AG04450 (cell line): ENCODE data around the gene C14orf39. TPM values are rescaled to one million over a fixed set of nuclear protein-coding genes. Genes with fewer than 3 reads are reported as not detected.

Experiments used
- CTCF ChIA-PET: fragments of 300-600, 350-600 bp; formaldehyde crosslinking; extraction: SDS; loops from one replicate; lab custom pipeline; 2022; ENCODE audit warnings: antibody characterized with exemption, inconsistent platforms; lab: Charles Lee
- POLR2A ChIA-PET: fragments of 350-600 bp; formaldehyde crosslinking; extraction: SDS; loops from one replicate; lab custom pipeline; 2021; ENCODE audit warnings: antibody characterized with exemption, inconsistent platforms; lab: Yijun Ruan, JAX
- DNase-seq: peaks from one replicate; pipeline ENCODE4 v3.0.0-alpha.2; 2011; ENCODE audit warnings: low read depth, low spot score
- H3K27ac ChIP-seq: one replicate; pipeline ENCODE4 v1.5.1; 2012; ENCODE audit warnings: low read depth, low read length, control low read depth
- H3K27me3 ChIP-seq: one replicate; pipeline ENCODE4 v1.6.0; 2012; ENCODE audit warnings: low read length; ENCODE audit not compliant: control insufficient read depth, insufficient read depth
- H3K4me3 ChIP-seq: 2 replicates; pipeline ENCODE4 v1.5.1; 2011; ENCODE audit warnings: mild to moderate bottlenecking, low read depth, low read length, control low read depth
- H3K9me3 ChIP-seq: 2 replicates; pipeline ENCODE4 v1.5.1; 2012; ENCODE audit warnings: low read length; ENCODE audit not compliant: control insufficient read depth, insufficient read depth
- polyA minus RNA-seq: library from RNA; depleted of rRNA, polyadenylated mRNA; stranded (reverse); fragments of >200 nt; gene quantifications from 2 replicates; pipeline ENCODE4 v1.2.3, GENCODE V29; 2011; rRNA and poly(A)+ RNA removed
- polyA plus RNA-seq: library from polyadenylated mRNA; depleted of rRNA; stranded (reverse); fragments of >200 nt; gene quantifications from 2 replicates; pipeline ENCODE4 v1.2.3, GENCODE V29; 2011; rRNA removed
- TF ChIP-seq, protein P1 (sequence below): IDR thresholded peaks from 2 replicates; pipeline ENCODE4 v1.5.1; 2011; ENCODE audit warnings: low read depth, low read length, control low read depth, inconsistent platforms

The C14orf39 gene, protein sequence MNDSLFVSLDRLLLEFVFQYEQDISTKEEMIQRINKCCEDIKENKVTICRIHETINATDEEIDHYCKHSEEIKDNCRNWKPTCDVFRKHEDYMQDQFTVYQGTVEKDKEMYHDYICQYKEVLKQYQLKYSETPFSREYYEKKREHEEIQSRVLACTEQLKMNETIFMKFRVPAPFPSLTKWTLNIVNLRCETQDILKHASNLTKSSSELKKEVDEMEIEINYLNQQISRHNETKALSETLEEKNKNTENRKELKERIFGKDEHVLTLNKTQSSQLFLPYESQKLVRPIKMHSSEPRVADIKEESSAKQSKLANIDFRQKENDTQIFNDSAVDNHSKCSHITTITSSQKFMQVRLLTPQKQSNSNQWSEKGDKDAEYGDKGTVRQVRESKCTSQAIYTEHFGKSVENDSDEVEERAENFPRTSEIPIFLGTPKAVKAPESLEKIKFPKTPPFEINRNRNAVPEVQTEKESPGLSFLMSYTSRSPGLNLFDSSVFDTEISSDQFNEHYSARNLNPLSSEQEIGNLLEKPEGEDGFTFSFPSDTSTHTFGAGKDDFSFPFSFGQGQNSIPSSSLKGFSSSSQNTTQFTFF
- 0.16 and 0.22 TPM in 2 replicates for polyA plus RNA-seq
- not detected in 2 replicates for polyA minus RNA-seq

DNA sequence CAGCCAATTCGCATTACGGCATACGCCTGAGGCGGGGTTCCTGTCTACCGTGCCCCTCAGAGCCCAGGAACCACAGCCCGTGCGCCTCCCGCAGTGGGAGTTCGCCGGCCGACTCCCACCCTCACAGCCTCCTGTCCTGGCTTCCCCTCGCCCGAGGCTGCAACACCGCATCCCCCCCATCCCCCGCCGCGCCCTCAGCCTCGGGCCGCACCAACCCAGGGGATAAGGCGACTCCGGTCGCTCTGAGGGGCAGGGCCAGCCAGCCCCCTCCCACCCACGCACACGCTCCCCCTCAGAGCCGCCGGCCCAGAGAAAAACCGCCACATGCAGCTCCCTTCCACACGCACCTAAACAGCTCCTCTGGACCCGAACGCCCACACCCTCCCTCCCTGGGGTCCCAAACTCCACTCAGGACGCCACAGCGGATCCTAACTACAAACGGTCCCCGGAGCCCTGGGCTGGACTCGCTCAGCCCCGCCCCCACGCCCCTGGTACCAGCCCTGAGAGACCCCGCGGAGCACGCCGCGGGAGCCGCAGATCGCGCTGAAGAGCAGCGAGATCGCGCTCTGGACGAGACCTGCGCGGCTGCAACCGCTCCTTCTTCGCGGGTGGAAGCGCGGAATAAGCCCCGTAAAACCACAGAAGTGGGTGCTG is at the start of gene C14orf39:
TSS of gene C14orf39 (minus strand) at position 466 of the 654 bp plus-strand sequence. CDS start 985 bp downstream, outside the sequence.
- peak; percentile 11 for DNase-seq
- TF ChIP-seq, protein P1, sequence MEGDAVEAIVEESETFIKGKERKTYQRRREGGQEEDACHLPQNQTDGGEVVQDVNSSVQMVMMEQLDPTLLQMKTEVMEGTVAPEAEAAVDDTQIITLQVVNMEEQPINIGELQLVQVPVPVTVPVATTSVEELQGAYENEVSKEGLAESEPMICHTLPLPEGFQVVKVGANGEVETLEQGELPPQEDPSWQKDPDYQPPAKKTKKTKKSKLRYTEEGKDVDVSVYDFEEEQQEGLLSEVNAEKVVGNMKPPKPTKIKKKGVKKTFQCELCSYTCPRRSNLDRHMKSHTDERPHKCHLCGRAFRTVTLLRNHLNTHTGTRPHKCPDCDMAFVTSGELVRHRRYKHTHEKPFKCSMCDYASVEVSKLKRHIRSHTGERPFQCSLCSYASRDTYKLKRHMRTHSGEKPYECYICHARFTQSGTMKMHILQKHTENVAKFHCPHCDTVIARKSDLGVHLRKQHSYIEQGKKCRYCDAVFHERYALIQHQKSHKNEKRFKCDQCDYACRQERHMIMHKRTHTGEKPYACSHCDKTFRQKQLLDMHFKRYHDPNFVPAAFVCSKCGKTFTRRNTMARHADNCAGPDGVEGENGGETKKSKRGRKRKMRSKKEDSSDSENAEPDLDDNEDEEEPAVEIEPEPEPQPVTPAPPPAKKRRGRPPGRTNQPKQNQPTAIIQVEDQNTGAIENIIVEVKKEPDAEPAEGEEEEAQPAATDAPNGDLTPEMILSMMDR, result no peak
- H3K9me3 ChIP-seq, result peaks cover 6% of the 10 kb centered on the region; the same call in 1 of the 2 replicates
- H3K27ac ChIP-seq, result no peak within 1 kb of the TSS
- CTCF ChIA-PET, result no interaction called here
- H3K27me3 ChIP-seq, result peaks cover 24% of the 10 kb centered on the region
- H3K4me3 ChIP-seq, result peak within 1 kb of the TSS; percentile 65
- POLR2A ChIA-PET, result no interaction called here

DNA sequence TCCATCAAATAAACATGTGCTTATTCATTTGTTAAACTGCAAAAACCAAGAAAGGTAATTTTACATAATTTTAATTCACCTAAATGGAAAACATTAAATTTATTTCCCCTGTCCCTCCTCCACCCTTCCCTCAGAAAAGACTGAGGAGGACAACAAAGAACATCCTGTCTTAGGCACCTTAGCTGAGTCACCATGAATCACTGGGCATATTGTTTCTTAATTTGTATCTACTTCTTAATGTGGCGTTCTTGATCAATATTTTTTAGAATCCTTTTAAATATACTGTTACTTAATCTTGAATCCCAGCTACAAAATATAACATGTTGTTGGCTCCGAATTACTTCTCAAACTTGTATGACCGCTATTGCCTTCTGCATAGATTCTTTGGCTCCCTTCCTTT is 46.6 kb upstream of the C14orf39 start:
- ChIA-PET POLR2A (no interaction called here), CTCF (interaction anchor here (0.8 kb wide), 1 partner anchor 182 kb away, joined by 4 read pairs; no protein-coding TSS in a partner anchor)
- no peak overlapping the region for H3K4me3 ChIP-seq
- H3K27me3 ChIP-seq, result peaks cover 2% of the 10 kb centered on the region
- no peak for DNase-seq
- no peak overlapping the region for H3K27ac ChIP-seq
- no peaks in the 10 kb centered on the region for H3K9me3 ChIP-seq
- TF ChIP-seq, protein P1, result no peak

DNA sequence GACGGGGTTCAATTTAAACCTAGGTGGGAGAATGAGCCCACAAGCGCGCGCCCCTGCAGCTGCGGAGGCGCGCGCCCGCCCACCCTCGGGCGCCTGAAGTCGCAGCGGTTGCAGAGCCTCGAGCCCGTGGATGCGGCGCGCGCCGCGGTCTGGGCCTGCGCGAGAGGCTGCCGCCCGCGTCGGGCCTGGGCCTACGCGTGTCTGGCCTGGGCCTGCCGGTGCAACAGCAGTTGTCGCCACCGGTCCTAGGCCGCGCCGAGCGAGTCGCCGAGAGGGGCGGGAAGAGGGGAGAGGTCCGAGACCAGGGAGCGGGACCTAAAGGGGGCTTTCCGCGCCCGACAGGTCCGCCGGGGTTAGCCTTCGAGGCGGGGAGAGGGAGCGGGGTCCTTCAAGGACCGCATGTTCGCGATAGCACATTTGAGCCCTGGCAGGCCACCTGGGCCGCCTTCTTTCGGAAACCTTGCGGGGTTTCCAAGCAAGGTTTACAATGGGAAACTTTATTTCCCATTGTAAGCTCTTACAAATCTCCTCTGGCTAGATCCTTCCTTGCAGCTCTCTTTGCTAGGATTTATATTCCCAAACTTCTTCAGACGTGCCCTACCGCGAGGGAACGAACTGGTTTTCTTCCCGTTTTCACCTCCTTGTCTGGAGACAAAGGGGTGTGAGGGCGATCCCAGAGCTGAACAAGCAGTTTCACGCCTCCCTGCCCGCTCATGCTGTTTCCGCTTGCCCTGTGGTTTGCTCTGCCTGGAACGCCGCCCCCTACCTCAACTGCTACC is 29.8 kb upstream of the C14orf39 start:
- TF ChIP-seq, protein P1, result no peak
- Histone ChIP-seq H3K4me3 (no peak overlapping the region), H3K27me3 (peaks cover 75% of the 10 kb centered on the region), H3K9me3 (peaks cover 4% of the 10 kb centered on the region; the same call in 1 of the 2 replicates), H3K27ac (no peak overlapping the region)
- CTCF ChIA-PET, result interaction anchor here (0.8 to 1.2 kb wide), 3 partner anchors 10 to 166 kb away, joined by 4 to 5 read pairs (median 5); no protein-coding TSS in a partner anchor
- no peak for DNase-seq
- POLR2A ChIA-PET, result no interaction called here

DNA sequence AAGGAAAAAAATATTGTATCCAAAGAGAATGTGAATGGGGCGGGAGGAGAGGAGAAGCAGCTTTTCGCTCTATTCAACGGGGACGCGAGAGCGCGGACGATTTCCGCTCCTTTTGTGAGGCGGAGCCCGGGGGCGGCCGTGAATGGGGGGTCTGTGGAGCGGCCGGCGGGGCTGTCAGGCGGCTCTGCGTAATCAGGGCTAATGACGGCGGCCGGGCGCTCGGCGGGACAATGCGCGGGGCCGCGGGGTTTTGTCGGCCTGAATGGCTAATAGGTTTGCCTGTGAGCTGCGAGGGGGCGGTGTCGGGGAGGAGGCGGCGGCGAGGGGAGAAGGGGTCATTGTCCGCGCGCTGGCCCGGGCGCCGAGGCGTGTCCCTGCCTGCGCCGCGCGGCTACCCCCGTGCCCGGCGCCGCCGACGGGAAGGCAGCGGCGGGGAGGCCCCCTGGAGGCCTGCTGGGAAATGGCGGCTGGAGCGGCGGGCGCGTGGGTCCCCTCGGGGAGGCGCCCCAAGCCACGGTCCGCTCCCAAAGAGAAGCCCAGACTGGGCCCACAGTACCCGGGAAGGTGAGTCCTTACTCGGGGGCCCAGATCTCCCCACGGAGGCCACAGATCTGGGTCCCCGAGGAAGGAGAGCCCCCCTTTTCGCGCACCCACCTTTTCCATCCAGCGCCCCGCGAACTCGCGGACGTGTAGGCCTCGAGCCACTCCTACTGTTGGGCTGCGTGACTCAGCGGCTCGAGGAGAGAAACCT is 29.1 kb upstream of the C14orf39 start:
- CTCF ChIA-PET, result interaction anchor here (0.7 kb wide), 2 partner anchors 12 to 24 kb away, joined by 3 read pairs; no protein-coding TSS in a partner anchor

More for the DNA sequence above, 29.1 kb upstream of the C14orf39 start:
- peak overlapping the region; percentile 47 for H3K4me3 ChIP-seq
- peaks cover 83% of the 10 kb centered on the region for H3K27me3 ChIP-seq
- TF ChIP-seq, protein P1, result peak; percentile 30; the same call in 1 of the 2 replicates
- no peak overlapping the region for H3K27ac ChIP-seq
- peaks cover 7% of the 10 kb centered on the region; the same call in 1 of the 2 replicates for H3K9me3 ChIP-seq
- no peak for DNase-seq
- POLR2A ChIA-PET, result no interaction called here
